ENCODE measurements around the gene POC1B.

The POC1B gene

GRCh38 chr12:89525824-89526770 is at the start of gene POC1B:
Gene POC1B, minus strand, starts transcription at chr12:89526047. Its CDS starts 152 bp downstream, at chr12:89525895.
- in situ Hi-C loops (cut with MboI; ENCODE audit: low sequenced_read_pairs): loop anchor here (5.0 to 25.0 kb wide), 4 partner anchors 481 to 1411 kb away; no protein-coding TSS in a partner anchor

DNA sequence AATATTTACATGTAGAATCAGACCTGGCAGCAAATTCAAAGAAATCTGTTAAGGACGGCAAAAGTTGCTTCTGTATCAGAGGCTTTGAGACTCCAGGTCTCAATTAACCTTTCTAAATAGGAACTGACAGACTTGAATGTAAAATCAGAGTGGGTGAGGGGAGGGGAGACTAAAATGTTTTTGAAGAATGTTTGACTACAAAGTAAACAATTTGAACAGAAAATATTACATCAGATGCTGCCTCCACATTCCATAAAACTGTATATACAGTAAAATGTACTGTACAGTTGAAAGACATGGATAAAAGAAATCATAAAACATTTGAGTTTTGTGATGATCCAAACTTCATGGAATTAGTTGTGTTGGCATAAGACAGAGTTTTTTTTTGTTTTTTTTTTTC is 49.5 kb upstream of the POC1B start:
- in situ Hi-C loops (cut with MboI; ENCODE audit: low sequenced_read_pairs): no loop called here

DNA sequence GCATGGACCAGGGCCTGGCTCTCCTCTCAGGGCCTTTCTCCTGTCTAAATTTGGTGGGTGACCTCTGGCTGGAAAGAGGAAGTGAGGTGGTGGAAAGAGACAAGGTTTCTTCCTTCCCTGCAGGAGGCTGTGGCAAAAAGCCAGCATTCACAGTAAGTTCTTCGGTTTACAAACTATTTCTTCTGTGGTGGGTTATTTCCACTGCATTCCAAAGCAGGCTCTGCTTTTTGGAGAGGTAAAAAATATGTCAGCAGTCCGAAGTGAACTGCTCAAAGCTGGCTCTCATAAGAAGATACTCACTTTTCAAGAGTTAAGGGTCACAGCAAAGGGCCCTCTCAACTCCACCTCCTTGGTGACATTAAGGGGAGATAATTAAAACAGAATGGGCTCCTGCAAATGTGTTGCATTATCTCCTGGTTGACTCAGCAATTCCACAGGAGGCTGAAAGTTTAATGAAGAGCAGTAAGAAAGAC is 48.9 kb upstream of the POC1B start:
- in situ Hi-C loops (cut with MboI; ENCODE audit: low sequenced_read_pairs): no loop called here

GRCh38 chr12:89573051-89573810 is 47.4 kb upstream of the POC1B start:
- in situ Hi-C loops (cut with MboI; ENCODE audit: low sequenced_read_pairs): no loop called here

DNA sequence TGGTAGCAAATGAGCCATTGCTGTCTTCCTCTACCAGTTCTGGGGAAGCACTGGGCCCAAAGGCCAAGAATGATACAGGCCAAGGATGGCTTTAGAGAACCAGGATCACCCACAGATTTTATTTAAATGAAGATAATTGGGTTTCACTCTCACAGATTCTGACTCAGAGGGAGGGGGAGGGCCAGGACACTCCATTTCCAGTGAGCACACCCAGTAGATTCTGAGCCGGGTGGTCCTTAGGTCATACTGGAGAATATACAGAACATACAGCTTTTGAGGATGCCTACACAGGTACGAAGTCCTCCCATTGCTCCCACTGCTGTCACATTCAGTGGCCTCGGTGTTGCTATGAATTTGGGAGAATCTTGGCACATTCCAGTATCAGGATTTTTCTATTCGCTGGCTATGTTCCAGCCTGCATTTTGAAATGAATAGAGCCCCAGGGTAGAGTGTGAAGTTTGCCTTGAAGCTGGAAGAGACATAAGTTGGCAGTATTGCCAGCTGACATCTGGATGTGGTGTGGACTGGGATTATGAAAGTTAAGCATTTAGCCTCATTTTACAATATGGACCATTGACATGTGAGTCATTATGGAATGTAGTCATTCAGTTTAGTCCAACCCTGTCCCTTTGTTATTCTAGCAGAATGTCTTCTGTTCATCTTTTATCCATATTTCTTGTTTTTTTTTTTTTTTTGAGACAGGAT is 45.8 kb upstream of the POC1B start:
- in situ Hi-C loops (cut with MboI; ENCODE audit: low sequenced_read_pairs): no loop called here

GRCh38 chr12:89568484-89568883 is 42.6 kb upstream of the POC1B start:
- in situ Hi-C loops (cut with MboI; ENCODE audit: low sequenced_read_pairs): no loop called here

GRCh38 chr12:89567691-89568239 is 41.9 kb upstream of the POC1B start:
- in situ Hi-C loops (cut with MboI; ENCODE audit: low sequenced_read_pairs): no loop called here

DNA sequence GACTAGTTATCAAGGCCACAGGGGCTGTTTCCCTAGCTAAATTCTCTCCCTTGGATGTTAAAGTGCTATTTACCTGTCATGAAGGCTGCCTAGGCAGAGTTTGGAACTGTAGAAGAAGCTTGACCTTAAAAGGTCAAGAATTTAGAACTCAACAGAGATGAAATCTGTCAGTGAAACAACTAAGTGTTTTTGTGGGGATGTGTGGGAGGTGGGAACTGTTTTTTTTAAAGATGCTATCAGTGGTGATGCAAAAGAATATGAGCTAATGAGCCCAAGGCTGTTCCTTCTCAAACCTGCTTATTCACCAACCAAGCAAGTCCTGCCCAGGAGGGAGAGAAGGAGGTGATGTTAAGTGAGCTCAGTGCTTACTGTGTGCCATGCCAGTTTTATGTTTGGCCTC is 40.8 kb upstream of the POC1B start:
- in situ Hi-C loops (cut with MboI; ENCODE audit: low sequenced_read_pairs): no loop called here

GRCh38 chr12:89565002-89565401 is 39.2 kb upstream of the POC1B start:
- in situ Hi-C loops (cut with MboI; ENCODE audit: low sequenced_read_pairs): no loop called here

DNA sequence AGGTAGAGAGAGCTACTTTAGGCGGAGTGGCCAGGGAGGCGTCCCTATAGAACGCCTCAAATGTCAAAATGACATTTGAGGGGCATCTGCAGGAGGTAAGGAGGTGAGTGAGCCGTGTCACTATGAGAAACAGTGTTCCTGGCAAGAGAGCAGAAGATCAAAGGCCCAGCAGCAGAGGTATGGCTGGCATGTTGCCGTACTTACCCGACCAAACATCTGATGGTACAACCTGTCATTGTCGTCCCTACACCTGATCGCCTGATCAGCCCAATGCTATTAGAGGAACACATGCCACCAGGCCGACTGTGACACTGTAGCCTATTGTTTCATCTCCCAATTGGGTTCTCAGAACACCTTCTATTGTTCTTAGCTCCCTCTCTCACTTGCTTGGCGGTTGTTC is 33.9 kb upstream of the POC1B start:
- in situ Hi-C loops (cut with MboI; ENCODE audit: low sequenced_read_pairs): no loop called here

GRCh38 chr12:89556976-89557375 is 31.1 kb upstream of the POC1B start:
- in situ Hi-C loops (cut with MboI; ENCODE audit: low sequenced_read_pairs): no loop called here

- in situ Hi-C loops (cut with MboI; ENCODE audit: low sequenced_read_pairs): no loop called here
Observed at GRCh38 chr12:89552376-89552775, 26.5 kb upstream of the POC1B start.

DNA sequence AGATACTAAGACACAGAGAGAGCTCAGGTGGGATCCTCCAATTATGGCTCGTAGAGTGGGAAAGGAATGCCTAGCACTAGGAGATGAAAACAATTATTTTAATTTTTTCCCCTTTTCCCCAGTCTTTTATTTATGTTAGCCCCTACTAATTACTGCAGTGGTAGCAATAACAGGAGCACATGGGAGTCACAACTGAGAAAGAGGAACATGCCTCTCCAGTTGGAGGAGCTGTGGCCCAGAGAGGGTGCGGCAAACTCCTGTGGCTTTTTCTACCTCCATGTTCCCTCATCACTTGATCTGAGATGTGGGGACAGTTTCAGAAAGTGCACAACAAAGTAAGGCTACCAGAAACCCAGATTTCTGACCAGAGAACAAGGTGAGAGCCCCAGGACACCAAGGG is 25.9 kb upstream of the POC1B start:
- in situ Hi-C loops (cut with MboI; ENCODE audit: low sequenced_read_pairs): no loop called here

DNA sequence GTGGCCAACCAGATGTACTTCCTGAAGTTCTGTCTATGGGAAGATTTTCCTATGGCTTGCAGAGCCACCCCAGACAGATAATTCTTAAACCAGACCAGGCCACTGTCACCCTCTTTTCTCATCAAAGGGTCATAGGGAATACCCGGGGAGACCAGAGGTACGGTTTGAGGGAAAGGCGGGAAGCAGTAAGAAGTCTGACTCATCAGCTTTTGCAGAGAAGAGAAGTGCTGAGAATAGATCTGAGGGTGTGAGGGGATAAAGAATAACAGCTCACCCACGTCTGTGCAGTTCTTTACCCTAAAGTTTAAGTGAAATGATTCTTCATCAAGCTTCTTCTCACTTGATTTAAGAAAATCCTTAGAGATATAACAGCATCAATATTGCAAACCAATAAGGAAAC is 21.3 kb upstream of the POC1B start:
- in situ Hi-C loops (cut with MboI; ENCODE audit: low sequenced_read_pairs): loop anchor here (25.0 kb wide), 2 partner anchors 715 to 1390 kb away; no protein-coding TSS in a partner anchor

DNA sequence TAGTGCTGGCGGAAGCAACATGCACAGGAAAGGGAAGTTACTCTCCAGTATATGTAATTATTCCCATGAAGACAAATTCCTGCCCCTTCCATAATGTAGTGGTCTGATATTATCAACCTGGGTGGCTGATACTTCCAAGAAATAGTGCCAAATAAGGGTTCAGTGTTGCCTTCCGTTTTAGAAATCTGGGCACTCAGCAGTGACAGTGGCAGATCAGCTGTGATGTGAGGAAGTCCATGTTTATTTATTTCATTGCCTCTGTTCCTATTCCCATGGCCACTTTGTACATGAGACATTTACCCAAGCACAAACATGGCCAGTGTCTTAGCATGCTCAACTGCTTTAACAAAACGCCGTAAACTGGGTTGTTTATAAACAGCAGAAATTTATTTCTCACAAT is 20.3 kb upstream of the POC1B start:
- in situ Hi-C loops (cut with MboI; ENCODE audit: low sequenced_read_pairs): loop anchor here (25.0 kb wide), 2 partner anchors 716 to 1391 kb away; no protein-coding TSS in a partner anchor

- in situ Hi-C loops (cut with MboI; ENCODE audit: low sequenced_read_pairs): loop anchor here (25.0 kb wide), 2 partner anchors 718 to 1393 kb away; no protein-coding TSS in a partner anchor
Observed at GRCh38 chr12:89544681-89545184, 18.9 kb upstream of the POC1B start.

DNA sequence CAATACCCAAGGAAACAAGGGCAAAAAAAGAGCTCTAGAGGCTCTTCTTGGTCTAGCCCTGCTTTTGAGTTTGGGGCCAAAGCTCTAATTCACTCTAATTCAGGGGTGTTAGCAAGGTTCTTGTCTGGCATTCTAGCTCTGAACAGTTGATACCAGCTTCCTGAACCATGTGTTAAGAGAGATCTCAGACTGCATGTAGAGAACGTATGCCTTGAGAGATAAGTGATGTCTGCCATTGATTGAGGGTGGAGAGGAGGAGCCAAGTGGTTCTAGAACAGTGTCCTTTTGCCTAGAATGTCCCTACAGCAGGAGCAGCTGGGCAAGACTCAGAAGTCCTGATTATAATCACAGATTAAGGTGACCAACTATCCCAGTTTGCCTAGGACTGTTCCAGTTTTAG is 18.2 kb upstream of the POC1B start:
- in situ Hi-C loops (cut with MboI; ENCODE audit: low sequenced_read_pairs): loop anchor here (25.0 kb wide), 2 partner anchors 718 to 1393 kb away; no protein-coding TSS in a partner anchor

GRCh38 chr12:89542912-89543592 is 17.2 kb upstream of the POC1B start:
- in situ Hi-C loops (cut with MboI; ENCODE audit: low sequenced_read_pairs): loop anchor here (25.0 kb wide), 2 partner anchors 719 to 1394 kb away; no protein-coding TSS in a partner anchor

DNA sequence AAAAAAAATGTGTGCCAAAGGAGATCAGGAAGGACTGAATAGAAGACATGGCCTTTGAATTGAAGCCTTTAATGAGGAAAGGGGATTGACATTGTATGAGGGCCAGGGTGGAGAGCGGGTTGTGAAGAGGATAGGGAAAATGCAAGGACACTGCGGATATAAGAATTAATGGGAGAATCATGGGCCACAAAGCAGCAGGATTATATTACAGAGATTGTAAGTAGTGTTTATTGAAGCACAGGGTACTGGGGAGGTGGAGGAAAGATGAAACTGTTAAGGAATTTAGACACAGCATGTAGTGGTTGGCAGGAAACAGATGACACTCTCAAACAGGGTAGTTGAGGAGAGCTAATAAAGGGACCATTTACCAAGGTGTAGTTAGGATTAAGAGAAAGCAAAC is 16.4 kb upstream of the POC1B start:
- in situ Hi-C loops (cut with MboI; ENCODE audit: low sequenced_read_pairs): loop anchor here (25.0 kb wide), 2 partner anchors 720 to 1395 kb away; no protein-coding TSS in a partner anchor
